ENCODE data around the gene PPP1R37.

PPP1R37 gene

DNA sequence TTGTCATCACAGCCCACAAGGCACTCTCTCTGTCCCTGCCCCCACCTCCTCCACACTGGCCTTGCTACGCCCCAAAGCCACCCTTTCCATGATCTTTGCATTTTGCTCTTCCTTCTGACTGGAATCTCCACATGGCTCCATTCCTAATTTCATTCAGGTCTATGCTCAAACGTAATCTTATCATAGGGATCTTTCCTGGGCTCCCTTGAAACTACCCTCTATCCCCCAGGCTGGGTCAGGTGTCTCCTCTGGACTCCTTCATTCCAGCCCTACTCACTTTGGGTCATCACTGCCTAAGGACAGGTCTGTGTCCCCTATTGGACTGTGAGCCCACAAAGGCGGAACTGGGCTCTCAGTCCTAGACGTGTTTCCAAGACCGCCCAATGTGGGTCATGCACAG lies 10.8 kb upstream of the PPP1R37 start:
- Histone ChIP-seq H3K79me2 (ENCODE audit: insufficient read depth, low read depth) (peaks cover 70% of the 10 kb centered on the region), H3K27ac (no peak overlapping the region), H3K36me3 (ENCODE audit: insufficient read depth) (no peaks in the 10 kb centered on the region), H3K4me3 (IDR thresholded peaks at IDR 0.05; ENCODE audit: insufficient read depth, low read depth, low read length) (no peak overlapping the region), H3K9ac (no peak overlapping the region), H2AFZ (ENCODE audit: low read depth) (no peak overlapping the region), H4K20me1 (ENCODE audit: insufficient read depth) (no peaks in the 10 kb centered on the region; the same call in 1 of the 2 replicates), H3K27me3 (ENCODE audit: insufficient read depth, low read depth) (no peaks in the 10 kb centered on the region), H3K4me1 (ENCODE audit: low read depth, poor library complexity, severe bottlenecking) (peaks cover 30% of the 10 kb centered on the region), H3K4me2 (no peak overlapping the region)
- no peak for TF ChIP-seq CTCF (conservative IDR thresholded peaks at IDR 0.05; ENCODE audit: low read depth, low read length)

DNA sequence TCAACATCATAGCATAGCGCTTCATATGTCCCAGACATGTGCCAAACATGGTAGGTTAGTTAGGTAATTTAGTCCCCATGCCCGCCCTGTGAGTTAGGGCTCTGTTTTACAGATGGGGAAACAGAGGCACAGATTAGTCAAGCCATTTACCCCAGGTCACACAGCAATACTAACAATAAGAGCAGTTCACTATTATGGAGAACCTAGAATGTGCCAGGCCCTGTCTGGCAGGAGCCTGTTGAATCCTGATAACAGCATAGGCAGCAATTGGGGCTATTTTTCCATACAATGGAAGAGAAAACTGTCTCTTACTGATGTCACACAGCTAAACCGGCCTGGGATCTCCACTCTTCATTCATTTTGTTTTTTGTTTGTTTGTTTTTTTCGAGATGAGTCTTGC lies 6.5 kb upstream of the PPP1R37 start:
- H4K20me1 ChIP-seq (ENCODE audit: insufficient read depth): no peaks in the 10 kb centered on the region; the same call in 1 of the 2 replicates
- peaks cover 6% of the 10 kb centered on the region; the same call in 1 of the 2 replicates for H3K36me3 ChIP-seq (ENCODE audit: insufficient read depth)
- H3K4me2 ChIP-seq: no peak overlapping the region
- no peak overlapping the region for H3K27ac ChIP-seq
- no peak overlapping the region for H2AFZ ChIP-seq (ENCODE audit: low read depth)
- H3K27me3 ChIP-seq (ENCODE audit: insufficient read depth, low read depth): no peaks in the 10 kb centered on the region
- peaks cover 41% of the 10 kb centered on the region for H3K79me2 ChIP-seq (ENCODE audit: insufficient read depth, low read depth)
- H3K4me3 ChIP-seq (IDR thresholded peaks at IDR 0.05; ENCODE audit: insufficient read depth, low read depth, low read length): no peak overlapping the region
- TF ChIP-seq CTCF (conservative IDR thresholded peaks at IDR 0.05; ENCODE audit: low read depth, low read length): no peak
- H3K9ac ChIP-seq: no peak overlapping the region
- peaks cover 5% of the 10 kb centered on the region for H3K4me1 ChIP-seq (ENCODE audit: low read depth, poor library complexity, severe bottlenecking)

DNA sequence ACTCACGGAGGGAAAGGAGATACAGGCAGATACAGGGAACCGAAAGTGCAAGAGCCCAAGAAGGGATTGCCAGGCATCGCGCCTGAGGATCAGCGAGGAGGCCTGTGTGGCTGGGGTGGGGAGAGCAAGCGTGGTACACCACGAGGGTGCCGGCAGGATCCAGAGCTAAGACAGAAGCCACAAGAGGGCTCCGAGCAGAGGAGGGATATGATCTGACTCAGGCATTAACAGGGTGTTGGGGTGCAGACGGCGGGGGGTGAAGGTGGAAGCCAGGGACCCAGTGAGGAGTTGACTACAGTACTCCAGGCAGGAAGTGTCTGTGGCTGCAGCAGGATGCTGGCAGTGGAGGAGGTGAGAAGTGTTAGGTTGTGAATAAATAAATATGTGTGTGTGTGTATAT lies 5.4 kb upstream of the PPP1R37 start:
- no peak overlapping the region for H3K27ac ChIP-seq
- H3K4me3 ChIP-seq (IDR thresholded peaks at IDR 0.05; ENCODE audit: insufficient read depth, low read depth, low read length): no peak overlapping the region
- H2AFZ ChIP-seq (ENCODE audit: low read depth): no peak overlapping the region
- peaks cover 30% of the 10 kb centered on the region for H3K79me2 ChIP-seq (ENCODE audit: insufficient read depth, low read depth)
- peaks cover 5% of the 10 kb centered on the region for H3K4me1 ChIP-seq (ENCODE audit: low read depth, poor library complexity, severe bottlenecking)
- no peaks in the 10 kb centered on the region; the same call in 1 of the 2 replicates for H4K20me1 ChIP-seq (ENCODE audit: insufficient read depth)
- no peaks in the 10 kb centered on the region for H3K27me3 ChIP-seq (ENCODE audit: insufficient read depth, low read depth)
- no peak overlapping the region for H3K9ac ChIP-seq
- no peak overlapping the region for H3K4me2 ChIP-seq
- H3K36me3 ChIP-seq (ENCODE audit: insufficient read depth): peaks cover 6% of the 10 kb centered on the region; the same call in 1 of the 2 replicates
- no peak for TF ChIP-seq CTCF (conservative IDR thresholded peaks at IDR 0.05; ENCODE audit: low read depth, low read length)

- Histone ChIP-seq H3K27ac (no peak overlapping the region), H3K79me2 (ENCODE audit: insufficient read depth, low read depth) (peaks cover 27% of the 10 kb centered on the region), H3K4me3 (IDR thresholded peaks at IDR 0.05; ENCODE audit: insufficient read depth, low read depth, low read length) (no peak overlapping the region), H3K27me3 (ENCODE audit: insufficient read depth, low read depth) (no peaks in the 10 kb centered on the region), H3K9ac (no peak overlapping the region), H3K36me3 (ENCODE audit: insufficient read depth) (peaks cover 6% of the 10 kb centered on the region; the same call in 1 of the 2 replicates), H4K20me1 (ENCODE audit: insufficient read depth) (no peaks in the 10 kb centered on the region), H3K4me1 (ENCODE audit: low read depth, poor library complexity, severe bottlenecking) (peaks cover 18% of the 10 kb centered on the region), H2AFZ (ENCODE audit: low read depth) (no peak overlapping the region), H3K4me2 (no peak overlapping the region)
- TF ChIP-seq CTCF (conservative IDR thresholded peaks at IDR 0.05; ENCODE audit: low read depth, low read length): no peak
Observed at GRCh38 chr19:45090034-45090433, 2.9 kb upstream of the PPP1R37 start.

Data from KMS-11 (cell line).